Suprapubic skin (tissue), 4 donors: Measurements from ENCODE around the gene TTF2. TPM values are rescaled to one million over a fixed set of nuclear protein-coding genes. Genes with fewer than 3 reads are reported as not detected.

Source experiments
- DNase-seq, 2 donors: peaks; one replicate each; pipeline ENCODE4 v3.0.0-alpha.2; 2019; ENCODE audit warnings: low spot score in 2 of 2
- H3K27ac ChIP-seq: fragments of 200-600 bp; sonication (generic); one replicate; pipeline ENCODE4 v1.5.1; 2019
- H3K27me3 ChIP-seq: fragments of 200-600 bp; sonication (generic); one replicate; pipeline ENCODE4 v1.5.1; 2019
- H3K36me3 ChIP-seq: fragments of 200-600 bp; sonication (generic); one replicate; pipeline ENCODE4 v1.5.1; 2019
- H3K4me1 ChIP-seq: fragments of 200-600 bp; sonication (generic); one replicate; pipeline ENCODE4 v1.5.1; 2019
- H3K4me3 ChIP-seq: fragments of 200-600 bp; sonication (generic); one replicate; pipeline ENCODE4 v1.5.1; 2019; ENCODE audit warnings: mild to moderate bottlenecking
- H3K9me3 ChIP-seq: fragments of 200-600 bp; sonication (generic); one replicate; pipeline ENCODE4 v1.5.1; 2019
- CTCF ChIP-seq, 2 donors: fragments of 200-600 bp in 1 of 2; fragments of 450-650 bp in 1 of 2; sonication (generic) in 1 of 2; IDR thresholded peaks; one replicate each; pipeline ENCODE4 v1.5.1; 2016 to 2019; ENCODE audit warnings: antibody characterized with exemption in 2 of 2, mild to moderate bottlenecking in 1 of 2, moderate library complexity in 1 of 2
- EP300 ChIP-seq: sonication (generic); formaldehyde crosslinking; IDR thresholded peaks from one replicate; pipeline ENCODE4 v1.6.1; 2017; ENCODE audit warnings: antibody characterized with exemption
- POLR2A ChIP-seq, 2 donors: fragments of 450-650 bp; IDR thresholded peaks; one replicate each; pipeline ENCODE4 v1.6.1; 2017; ENCODE audit warnings: antibody characterized with exemption in 2 of 2, mild to moderate bottlenecking in 2 of 2, moderate library complexity in 2 of 2
- POLR2AphosphoS5 ChIP-seq, 3 donors: sonication (generic); formaldehyde crosslinking; IDR thresholded peaks; one replicate each; pipeline ENCODE4 v1.6.1; 2017; ENCODE audit warnings: antibody characterized with exemption in 3 of 3
- WGBS: methylation state at CpG from one replicate; pipeline ENCODE4 v1.1.5; 2018; 5-methylcytosine and 5-hydroxymethylcytosine counted together
- total RNA-seq, 4 donors: library from RNA; depleted of rRNA; stranded (reverse); fragments of >200 nt; gene quantifications; one replicate each; pipeline ENCODE4 v1.1.0, GENCODE V29; 2016

TTF2 gene
- total RNA-seq, 4 donors from 2014 or later, result 23.7 to 34.8 (median 26.5) TPM

GRCh38 chr1:117106478-117106877 lies 46.4 kb downstream of the TTF2 start:
- Histone ChIP-seq H3K4me3 (no peak overlapping the region), H3K36me3 (peaks cover 7% of the 10 kb centered on the region), H3K4me1 (no peaks in the 10 kb centered on the region), H3K9me3 (no peaks in the 10 kb centered on the region), H3K27ac (no peak overlapping the region), H3K27me3 (no peaks in the 10 kb centered on the region)
- 85% methylated on average over 2 of the region's 2 CpGs for WGBS
- DNase-seq, result no peak
- TF ChIP-seq POLR2AphosphoS5 (IDR thresholded peaks at IDR 0.05) (no peak), CTCF (IDR thresholded peaks at IDR 0.05) (no peak), POLR2A (IDR thresholded peaks at IDR 0.05) (no peak), EP300 (no peak)

GRCh38 chr1:117107364-117107763 lies 47.2 kb downstream of the TTF2 start:
- no peak for DNase-seq
- no peak overlapping the region for H3K4me3 ChIP-seq
- peaks cover 7% of the 10 kb centered on the region for H3K36me3 ChIP-seq
- H3K9me3 ChIP-seq, result no peaks in the 10 kb centered on the region
- TF ChIP-seq POLR2AphosphoS5 (IDR thresholded peaks at IDR 0.05) (no peak), CTCF (IDR thresholded peaks at IDR 0.05) (no peak), POLR2A (IDR thresholded peaks at IDR 0.05) (no peak), EP300 (no peak)
- no peak overlapping the region for H3K27ac ChIP-seq
- no peaks in the 10 kb centered on the region for H3K27me3 ChIP-seq
- 92% methylated on average over 2 of the region's 2 CpGs for WGBS
- H3K4me1 ChIP-seq, result no peaks in the 10 kb centered on the region

GRCh38 chr1:117110774-117111173 lies 50.6 kb downstream of the TTF2 start:
- Histone ChIP-seq H3K27ac (no peak overlapping the region), H3K4me1 (no peaks in the 10 kb centered on the region), H3K27me3 (no peaks in the 10 kb centered on the region), H3K4me3 (no peak overlapping the region), H3K36me3 (peaks cover 8% of the 10 kb centered on the region), H3K9me3 (no peaks in the 10 kb centered on the region)
- TF ChIP-seq POLR2AphosphoS5 (IDR thresholded peaks at IDR 0.05) (no peak), CTCF (IDR thresholded peaks at IDR 0.05) (no peak), EP300 (no peak), POLR2A (IDR thresholded peaks at IDR 0.05) (no peak)
- 59% methylated on average over 2 of the region's 2 CpGs for WGBS
- DNase-seq, result no peak

GRCh38 chr1:117112047-117112717 lies 52.1 kb downstream of the TTF2 start:
- Histone ChIP-seq H3K36me3 (peaks cover 8% of the 10 kb centered on the region), H3K9me3 (no peaks in the 10 kb centered on the region), H3K27ac (no peak overlapping the region), H3K4me1 (no peaks in the 10 kb centered on the region), H3K27me3 (no peaks in the 10 kb centered on the region), H3K4me3 (no peak overlapping the region)
- DNase-seq, result no peak
- WGBS, result 92% methylated on average over 7 of the region's 7 CpGs
- TF ChIP-seq EP300, result no peak
- no peak for TF ChIP-seq POLR2AphosphoS5 (IDR thresholded peaks at IDR 0.05)
- no peak for TF ChIP-seq POLR2A (IDR thresholded peaks at IDR 0.05)
- TF ChIP-seq CTCF (IDR thresholded peaks at IDR 0.05), result no peak

GRCh38 chr1:117113199-117113598 lies 53.1 kb downstream of the TTF2 start:
- Histone ChIP-seq H3K36me3 (peaks cover 13% of the 10 kb centered on the region), H3K27me3 (no peaks in the 10 kb centered on the region), H3K4me1 (no peaks in the 10 kb centered on the region), H3K4me3 (no peak overlapping the region), H3K27ac (no peak overlapping the region), H3K9me3 (no peaks in the 10 kb centered on the region)
- WGBS, result 97% methylated on average over 10 of the region's 11 CpGs
- no peak for TF ChIP-seq CTCF (IDR thresholded peaks at IDR 0.05)
- no peak for TF ChIP-seq POLR2AphosphoS5 (IDR thresholded peaks at IDR 0.05)
- no peak for TF ChIP-seq EP300
- TF ChIP-seq POLR2A (IDR thresholded peaks at IDR 0.05), result no peak
- DNase-seq, result no peak
